ENCODE results near the gene PBLD.

PBLD gene

DNA sequence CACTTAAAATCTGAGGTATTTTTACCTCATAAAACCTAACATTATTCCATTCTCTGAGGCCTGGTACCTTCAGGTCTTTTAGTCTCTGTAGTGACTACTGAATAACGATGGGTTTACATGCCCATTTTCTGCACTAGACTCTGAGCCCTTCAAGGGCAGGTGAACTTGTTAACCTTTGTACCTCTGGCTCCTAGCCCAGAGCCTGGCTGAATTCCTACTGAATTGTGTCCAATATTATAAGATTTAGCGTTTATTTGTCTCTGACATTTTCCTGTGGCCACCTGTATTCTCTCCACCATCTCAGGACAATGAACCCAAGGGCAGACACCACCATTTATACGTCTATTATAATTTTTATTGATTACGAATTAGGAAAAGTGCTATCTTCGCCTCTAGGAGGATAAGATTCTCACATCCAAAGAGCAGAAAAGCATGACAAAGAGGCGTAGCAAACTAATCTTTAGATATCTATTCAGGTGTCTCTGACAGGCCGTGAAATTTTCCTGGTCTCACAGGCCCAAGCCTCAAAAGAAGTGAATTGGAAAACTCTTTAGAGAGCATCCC lies 28.8 kb downstream of the PBLD start:
- TF ChIP-seq GATA3 (IDR thresholded peaks at IDR 0.05; ENCODE audit: low read depth, low read length) = no peak

DNA sequence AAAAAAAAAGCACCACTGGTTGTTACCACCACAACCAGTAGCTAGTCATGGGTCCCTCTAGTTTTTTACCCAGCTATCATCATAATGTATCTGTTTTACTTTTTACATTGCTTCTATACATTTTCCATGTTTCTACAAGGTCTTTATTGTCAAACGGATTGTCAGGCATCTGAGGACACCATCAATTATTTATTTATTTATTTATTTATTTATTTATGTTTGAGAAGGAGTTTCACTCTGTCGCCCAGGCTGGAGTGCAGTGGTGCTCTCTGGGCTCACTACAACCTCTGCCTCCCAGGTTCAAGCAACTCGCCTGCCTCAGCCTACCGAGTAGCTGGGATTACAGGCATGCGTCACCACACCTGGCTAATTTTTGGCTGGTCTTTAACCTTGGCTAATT lies 29.9 kb downstream of the PBLD start:
- no peak for TF ChIP-seq GATA3 (IDR thresholded peaks at IDR 0.05; ENCODE audit: low read depth, low read length)

DNA sequence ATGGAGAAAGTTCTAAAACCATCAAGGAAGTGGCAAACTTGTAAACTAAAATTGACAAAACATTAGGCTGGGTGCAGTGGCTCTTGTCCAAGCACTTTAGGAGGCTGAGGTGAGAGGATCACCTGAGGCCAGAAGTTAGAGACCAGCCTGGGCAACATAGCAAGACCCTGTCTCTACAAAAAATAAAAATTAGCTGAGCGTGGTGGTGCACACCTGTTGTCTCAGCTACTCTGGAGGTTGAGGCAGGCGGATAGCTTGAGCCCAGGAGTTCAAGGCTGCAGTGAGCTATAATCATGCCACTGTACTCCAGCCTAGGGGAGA lies 30.3 kb downstream of the PBLD start:
- TF ChIP-seq GATA3 (IDR thresholded peaks at IDR 0.05; ENCODE audit: low read depth, low read length) = no peak
- TF ChIP-seq GATA2 (IDR thresholded peaks at IDR 0.05; ENCODE audit: low read depth, low read length) = no peak

DNA sequence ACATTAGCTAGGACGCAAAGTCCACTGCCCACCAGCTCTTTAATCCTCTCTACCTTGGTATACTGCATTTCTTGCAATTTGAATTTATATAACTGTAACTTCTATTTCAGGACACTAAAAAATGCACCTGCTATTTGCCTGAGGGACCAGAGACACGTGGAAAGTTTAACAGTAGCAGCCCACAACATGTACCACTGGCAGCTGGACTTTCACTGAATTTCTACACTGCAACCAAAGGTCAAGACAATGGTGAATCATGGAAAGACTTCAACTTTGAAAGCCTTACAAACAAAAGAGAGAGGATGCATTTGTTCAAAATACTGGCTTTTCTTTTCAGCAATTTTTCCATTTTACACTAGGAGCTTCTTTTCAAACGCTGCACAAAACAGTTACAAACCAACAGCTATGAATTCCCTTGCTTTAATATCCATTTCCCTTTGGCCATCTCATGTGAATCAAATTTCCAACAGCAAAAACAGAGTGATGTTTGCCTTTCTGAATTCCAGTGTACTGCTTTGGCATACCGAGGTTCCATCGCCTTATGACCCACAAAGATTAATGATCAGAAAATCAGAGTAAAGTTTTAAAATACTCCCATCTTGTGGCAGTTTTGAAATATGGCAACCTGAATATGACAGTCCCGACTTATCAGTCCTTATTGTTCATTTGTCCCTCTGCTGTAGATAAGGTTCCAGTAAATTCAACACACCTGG lies 30.8 kb downstream of the PBLD start:
- no peak for TF ChIP-seq GATA3 (IDR thresholded peaks at IDR 0.05; ENCODE audit: low read depth, low read length)
- TF ChIP-seq GATA2 (IDR thresholded peaks at IDR 0.05; ENCODE audit: low read depth, low read length) = no peak

DNA sequence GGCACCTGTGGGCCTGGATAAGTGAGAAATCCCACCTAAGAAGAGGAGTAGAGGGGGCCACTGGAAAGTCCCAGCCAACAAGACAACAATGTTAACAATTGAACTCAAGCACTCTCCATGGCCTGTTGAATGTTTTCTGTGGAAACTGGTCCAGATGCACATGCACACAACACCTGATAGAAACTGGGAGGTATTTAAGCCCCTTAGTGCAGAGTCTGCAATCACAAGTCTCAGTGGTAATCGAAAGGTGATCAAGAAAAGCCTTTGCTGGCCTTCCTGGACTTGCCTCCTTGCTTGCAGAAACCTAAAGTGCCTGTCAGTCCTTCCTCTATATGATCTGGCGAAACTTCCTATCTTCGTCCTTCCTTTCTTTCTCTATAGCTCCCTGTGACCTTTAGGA lies 31.4 kb downstream of the PBLD start:
- no peak for TF ChIP-seq GATA2 (IDR thresholded peaks at IDR 0.05; ENCODE audit: low read depth, low read length)
- TF ChIP-seq GATA3 (IDR thresholded peaks at IDR 0.05; ENCODE audit: low read depth, low read length) = no peak

DNA sequence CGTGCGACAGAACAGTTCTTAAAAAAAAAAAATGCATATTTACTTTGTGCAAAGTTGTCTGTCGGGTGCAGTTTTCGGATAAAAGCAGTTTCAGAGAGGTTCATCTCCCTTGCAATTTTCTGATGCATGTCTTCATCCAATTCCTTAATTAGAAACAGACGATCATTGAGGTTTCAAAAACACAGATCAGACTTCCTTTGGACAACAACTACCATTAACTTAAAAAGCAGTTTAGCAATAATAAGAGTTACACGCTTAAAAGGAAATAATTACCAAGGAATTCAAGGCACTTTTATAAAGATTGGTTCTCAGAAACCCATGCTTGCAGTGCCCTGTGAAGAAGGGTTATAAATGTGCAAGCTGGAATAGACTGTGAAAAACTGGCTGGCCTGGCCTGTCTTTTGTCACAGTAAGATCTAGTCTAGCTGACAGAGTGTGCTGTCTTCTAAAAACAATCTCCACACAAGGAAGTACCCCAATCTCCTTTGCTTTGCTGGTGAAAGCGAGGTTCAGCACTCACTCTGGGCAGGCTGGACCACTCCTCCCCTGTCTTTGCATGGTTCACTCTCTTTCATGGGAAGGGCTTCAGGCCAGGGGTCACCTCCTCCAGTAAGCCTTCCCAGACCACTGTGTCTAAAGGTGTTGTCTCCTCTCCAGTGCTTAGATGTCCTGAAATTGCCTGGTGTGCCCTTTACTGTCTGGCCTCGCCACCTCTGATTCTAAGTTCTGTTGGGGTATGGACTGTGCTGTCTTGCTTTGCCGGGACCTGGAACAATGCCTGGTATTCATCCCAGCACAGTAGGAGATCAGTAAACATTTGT lies 35.7 kb downstream of the PBLD start:
- TF ChIP-seq GATA2 (IDR thresholded peaks at IDR 0.05; ENCODE audit: low read depth, low read length) (no peak), GATA3 (IDR thresholded peaks at IDR 0.05; ENCODE audit: low read depth, low read length) (no peak)

DNA sequence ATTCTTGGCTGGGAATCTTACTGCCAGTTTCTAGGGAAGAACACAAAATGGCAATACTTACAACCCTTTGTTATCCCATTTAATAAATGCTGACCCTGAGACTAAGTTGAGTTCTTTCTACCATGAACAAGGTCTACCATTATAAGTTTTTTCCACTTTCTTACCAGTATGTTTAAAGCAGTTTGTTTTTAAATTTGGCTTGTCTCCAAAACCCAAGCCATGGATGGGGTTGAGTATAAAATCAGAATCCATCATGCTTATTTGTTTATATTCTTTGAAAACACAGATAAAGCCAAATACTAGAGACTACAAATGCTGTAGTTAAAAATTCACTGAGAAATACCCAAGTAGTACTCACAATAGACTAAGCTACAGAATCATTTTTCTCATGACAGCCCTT lies 42.0 kb downstream of the PBLD start:
- no peak for TF ChIP-seq GATA3 (IDR thresholded peaks at IDR 0.05; ENCODE audit: low read depth, low read length)
- no peak for TF ChIP-seq GATA2 (IDR thresholded peaks at IDR 0.05; ENCODE audit: low read depth, low read length)

DNA sequence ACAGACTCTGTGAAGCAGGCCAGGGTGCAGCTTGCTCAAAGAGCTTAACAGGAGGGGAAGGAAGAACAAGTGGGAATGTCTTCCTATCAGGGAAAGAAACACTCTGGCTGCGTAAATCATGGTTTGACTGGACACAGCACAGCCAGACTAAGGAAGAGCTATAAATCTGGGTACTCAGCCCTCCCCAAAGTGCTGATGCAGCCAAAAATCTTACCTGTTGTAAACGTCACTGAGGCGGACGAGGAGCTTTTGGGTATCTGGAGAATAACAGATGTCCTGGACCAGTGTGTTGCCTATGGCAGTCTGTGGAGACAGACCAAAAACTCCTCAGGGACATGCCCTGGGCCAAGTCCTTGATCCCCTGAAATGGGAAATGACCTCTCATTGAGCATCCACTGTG lies 44.0 kb downstream of the PBLD start:
- no peak for TF ChIP-seq GATA3 (IDR thresholded peaks at IDR 0.05; ENCODE audit: low read depth, low read length)
- TF ChIP-seq GATA2 (IDR thresholded peaks at IDR 0.05; ENCODE audit: low read depth, low read length) = no peak

DNA sequence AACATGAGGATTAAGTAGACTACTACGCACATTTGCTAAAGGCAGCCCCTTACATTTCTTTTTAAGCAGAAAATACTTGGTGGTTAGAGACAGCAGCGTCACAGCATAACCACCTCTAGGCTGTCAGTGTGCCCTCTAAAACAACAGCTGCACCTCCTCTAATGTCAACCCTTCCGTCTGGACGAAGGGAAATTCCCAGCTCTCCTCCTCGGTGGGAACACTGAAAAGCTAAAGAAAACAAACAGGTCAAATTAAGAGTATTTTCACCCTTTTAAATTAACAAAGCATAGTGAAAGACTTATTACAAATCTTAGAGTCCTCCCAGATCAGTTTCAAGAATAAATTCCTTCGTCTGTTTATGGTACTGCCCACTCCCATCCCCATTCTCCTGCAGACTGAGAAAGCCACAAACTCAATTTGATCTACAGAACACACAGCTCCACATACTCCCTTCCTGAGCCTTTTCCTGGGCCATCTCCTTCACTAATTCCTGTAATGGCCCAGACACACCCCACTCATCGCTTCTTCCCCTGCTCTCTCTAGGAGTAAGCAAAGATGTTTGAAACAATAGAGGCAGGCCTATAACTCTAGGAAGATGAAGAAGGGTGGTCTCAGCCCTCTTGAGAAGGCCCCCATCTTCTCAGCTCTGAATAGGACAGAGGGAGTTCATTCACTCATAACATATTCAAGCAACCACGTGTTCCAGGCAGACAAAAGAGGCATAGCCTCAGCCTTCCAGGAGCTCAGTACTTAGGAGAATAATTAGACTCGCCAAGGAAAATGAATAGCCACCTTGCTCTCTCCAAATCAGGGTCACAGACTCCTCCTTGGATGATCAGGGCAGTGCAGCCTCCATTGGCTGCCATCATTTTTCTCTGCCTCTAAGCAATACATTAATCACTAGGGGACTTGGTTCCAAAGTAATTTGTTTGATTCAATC lies 48.4 kb downstream of the PBLD start:
- no peak for TF ChIP-seq GATA3 (IDR thresholded peaks at IDR 0.05; ENCODE audit: low read depth, low read length)
- TF ChIP-seq GATA2 (IDR thresholded peaks at IDR 0.05; ENCODE audit: low read depth, low read length) = no peak

DNA sequence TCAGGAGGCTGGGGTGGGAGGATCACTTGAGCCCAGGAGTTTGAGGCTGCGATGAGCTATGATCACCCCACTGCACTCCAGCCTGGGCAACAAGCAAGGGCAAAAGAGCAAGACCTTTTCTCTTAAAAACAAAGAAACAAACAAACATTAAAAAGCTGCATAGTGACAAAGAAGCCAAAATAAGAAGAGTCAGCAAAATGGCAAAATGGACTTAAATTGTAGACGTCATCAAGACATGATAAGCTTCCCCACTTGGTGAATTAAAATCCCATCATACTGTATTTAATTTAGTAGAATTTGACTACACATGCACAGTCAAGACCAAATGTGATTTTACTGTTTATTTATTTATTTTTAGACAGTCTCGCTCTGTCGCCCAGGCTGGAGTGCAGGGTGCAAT lies 52.0 kb downstream of the PBLD start:
- no peak for TF ChIP-seq GATA3 (IDR thresholded peaks at IDR 0.05; ENCODE audit: low read depth, low read length)
- TF ChIP-seq GATA2 (IDR thresholded peaks at IDR 0.05; ENCODE audit: low read depth, low read length) = no peak

DNA sequence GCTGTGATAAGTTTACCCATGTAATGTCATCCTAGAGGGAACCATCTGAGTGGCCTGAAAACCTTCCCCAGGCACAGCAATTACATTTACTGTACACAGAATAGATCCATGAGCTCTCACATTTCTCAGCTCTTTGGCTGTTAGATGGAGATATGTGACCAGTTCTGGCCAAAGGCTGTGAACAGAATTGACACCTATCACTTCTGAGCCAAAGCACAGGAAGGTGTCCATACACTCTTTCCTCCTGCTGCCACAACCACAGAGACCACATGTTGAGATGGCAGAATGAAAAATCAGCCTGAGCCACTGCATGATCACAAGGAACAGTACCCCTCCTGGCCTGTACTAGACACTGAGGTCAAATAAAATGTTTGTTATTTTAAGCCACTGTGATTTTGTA lies 56.5 kb downstream of the PBLD start:
- no peak for TF ChIP-seq GATA3 (IDR thresholded peaks at IDR 0.05; ENCODE audit: low read depth, low read length)

DNA sequence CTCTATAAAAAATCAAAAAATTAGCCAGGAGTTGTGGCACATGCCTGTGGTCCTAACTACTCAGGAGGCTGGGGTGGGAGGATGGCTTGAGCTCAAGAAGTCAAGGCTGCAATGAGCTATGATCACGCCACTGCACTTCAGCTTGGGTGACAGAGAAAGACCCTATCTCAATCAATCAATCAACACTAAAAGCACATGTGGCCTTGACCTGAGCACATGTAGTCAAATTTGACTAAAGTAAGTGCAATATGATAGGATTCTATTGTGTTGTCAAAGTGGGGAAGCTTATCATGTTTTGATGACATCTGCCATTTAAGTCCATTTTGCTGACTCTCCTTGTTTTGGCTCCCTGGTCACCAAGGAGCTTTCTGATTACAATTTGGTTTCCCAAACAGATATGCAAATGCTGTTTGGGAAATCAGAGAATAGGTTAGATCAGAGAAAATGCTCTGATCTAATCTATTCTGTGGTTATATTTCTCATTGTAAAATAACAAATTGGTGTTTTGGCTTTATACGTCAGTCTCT lies 57.1 kb downstream of the PBLD start:
- TF ChIP-seq GATA3 (IDR thresholded peaks at IDR 0.05; ENCODE audit: low read depth, low read length) = no peak
- TF ChIP-seq GATA2 (IDR thresholded peaks at IDR 0.05; ENCODE audit: low read depth, low read length) = no peak

DNA sequence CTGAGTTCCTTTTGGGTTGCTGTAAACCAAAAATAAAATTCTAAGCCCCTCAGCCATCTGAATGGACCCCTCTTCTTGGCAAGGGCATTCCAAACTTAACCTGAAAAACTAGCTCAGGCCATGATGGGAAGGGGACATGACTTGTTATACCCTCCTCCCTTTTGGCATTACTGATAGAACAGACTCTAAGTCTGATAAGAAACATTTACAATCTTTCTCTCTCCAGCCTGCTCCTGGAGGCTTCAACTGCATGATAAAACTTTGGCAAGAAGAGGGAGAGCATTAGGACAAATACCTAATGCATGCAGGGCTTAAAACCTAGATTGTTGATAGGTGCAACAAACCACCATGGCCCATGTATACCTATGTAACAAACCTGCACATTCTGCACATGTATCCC lies 59.9 kb downstream of the PBLD start:
- TF ChIP-seq GATA3 (IDR thresholded peaks at IDR 0.05; ENCODE audit: low read depth, low read length) (no peak), GATA2 (IDR thresholded peaks at IDR 0.05; ENCODE audit: low read depth, low read length) (no peak)

All from SH-SY5Y (cell line).